Measurements from ENCODE around the gene STX16. TPM values are rescaled to one million over a fixed set of nuclear protein-coding genes. Genes with fewer than 3 reads are reported as not detected.

STX16 gene
- total RNA-seq, 4 donors from 2014 or later, result 9.2 to 34.3 (median 20.4) TPM

DNA sequence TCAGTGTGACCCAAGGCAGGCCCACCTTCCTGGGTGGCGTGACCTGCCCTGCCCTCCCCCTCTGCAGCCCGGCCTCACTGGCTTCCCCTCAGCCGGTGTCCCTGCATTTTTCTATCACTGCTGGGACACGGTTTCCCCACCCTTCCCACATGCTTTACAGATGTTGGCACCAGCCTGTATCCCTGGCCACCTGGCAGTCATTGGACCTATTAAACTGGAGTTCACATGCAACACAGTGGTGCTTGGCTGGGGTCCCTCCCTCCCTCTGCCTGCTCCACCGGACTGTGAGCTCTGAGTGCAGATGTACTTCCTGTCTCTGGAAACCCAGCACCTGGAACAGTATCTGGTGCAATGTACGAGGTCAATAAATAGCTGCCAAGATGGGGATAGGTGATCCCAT, 25.5 kb upstream of the STX16 start:
- intact Hi-C loops (cut with DNase I; ENCODE audit: low total_unique reads), result no loop called here
- DNase-seq (no peak), ATAC-seq (no peak)
- H3K36me3 ChIP-seq, result no peaks in the 10 kb centered on the region
- no peak overlapping the region for H3K27ac ChIP-seq
- no peak overlapping the region for H3K4me3 ChIP-seq
- in situ Hi-C loops (cut with MboI; ENCODE audit: low sequenced_read_pairs in 4 of 4), result loop anchor here in 2 of 4 donors (25.0 kb wide), 2 partner anchors 338 to 388 kb away; partner anchors contain the start of gene ANKRD60 (in 1 of the 2)
- H3K4me1 ChIP-seq, result no peaks in the 10 kb centered on the region
- peaks cover 0 to 11% (median 6%) of the 10 kb centered on the region in 3 donors for H3K27me3 ChIP-seq
- no peak for TF ChIP-seq POLR2A (IDR thresholded peaks at IDR 0.05)
- TF ChIP-seq, protein P1, sequence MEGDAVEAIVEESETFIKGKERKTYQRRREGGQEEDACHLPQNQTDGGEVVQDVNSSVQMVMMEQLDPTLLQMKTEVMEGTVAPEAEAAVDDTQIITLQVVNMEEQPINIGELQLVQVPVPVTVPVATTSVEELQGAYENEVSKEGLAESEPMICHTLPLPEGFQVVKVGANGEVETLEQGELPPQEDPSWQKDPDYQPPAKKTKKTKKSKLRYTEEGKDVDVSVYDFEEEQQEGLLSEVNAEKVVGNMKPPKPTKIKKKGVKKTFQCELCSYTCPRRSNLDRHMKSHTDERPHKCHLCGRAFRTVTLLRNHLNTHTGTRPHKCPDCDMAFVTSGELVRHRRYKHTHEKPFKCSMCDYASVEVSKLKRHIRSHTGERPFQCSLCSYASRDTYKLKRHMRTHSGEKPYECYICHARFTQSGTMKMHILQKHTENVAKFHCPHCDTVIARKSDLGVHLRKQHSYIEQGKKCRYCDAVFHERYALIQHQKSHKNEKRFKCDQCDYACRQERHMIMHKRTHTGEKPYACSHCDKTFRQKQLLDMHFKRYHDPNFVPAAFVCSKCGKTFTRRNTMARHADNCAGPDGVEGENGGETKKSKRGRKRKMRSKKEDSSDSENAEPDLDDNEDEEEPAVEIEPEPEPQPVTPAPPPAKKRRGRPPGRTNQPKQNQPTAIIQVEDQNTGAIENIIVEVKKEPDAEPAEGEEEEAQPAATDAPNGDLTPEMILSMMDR (IDR thresholded peaks at IDR 0.05 in 4 of 5, conservative IDR thresholded peaks at IDR 0.05 in 1 of 5), result no peak
- H3K9me3 ChIP-seq, result no peaks in the 10 kb centered on the region

DNA sequence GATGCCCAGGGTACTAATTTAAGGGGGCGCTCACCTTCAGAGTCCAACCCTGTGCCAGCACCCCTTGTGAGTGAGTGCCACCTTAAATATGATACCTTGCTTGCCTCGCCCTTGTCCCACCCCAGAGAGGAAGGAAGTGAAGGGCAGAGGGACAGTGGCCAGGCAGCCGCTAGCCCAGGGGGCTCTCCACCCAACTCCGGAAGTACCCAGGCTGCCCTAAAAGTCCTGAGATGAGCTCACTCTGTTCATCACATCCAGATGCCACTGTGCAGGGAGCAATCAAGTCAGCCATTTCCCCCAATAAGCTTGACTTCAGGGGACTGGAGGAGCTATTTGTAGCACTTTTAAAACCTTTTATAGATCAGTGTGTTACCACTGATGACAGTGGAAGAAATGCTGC, 25.0 kb upstream of the STX16 start:
- no peaks in the 10 kb centered on the region for H3K9me3 ChIP-seq
- H3K27me3 ChIP-seq, result peaks cover 0 to 8% (median 6%) of the 10 kb centered on the region in 3 donors
- H3K4me3 ChIP-seq, result no peak overlapping the region
- TF ChIP-seq, protein P1 (IDR thresholded peaks at IDR 0.05 in 4 of 5, conservative IDR thresholded peaks at IDR 0.05 in 1 of 5), result no peak
- TF ChIP-seq POLR2A (IDR thresholded peaks at IDR 0.05), result no peak
- in situ Hi-C loops (cut with MboI; ENCODE audit: low sequenced_read_pairs in 4 of 4) (loop anchor here in 2 of 4 donors (25.0 kb wide), 2 partner anchors 339 to 389 kb away; partner anchors contain the start of gene ANKRD60 (in 1 of the 2)), intact Hi-C loops (cut with DNase I; ENCODE audit: low total_unique reads) (no loop called here)
- no peaks in the 10 kb centered on the region for H3K4me1 ChIP-seq
- DNase-seq (no peak), ATAC-seq (no peak)
- H3K27ac ChIP-seq, result no peak overlapping the region
- no peaks in the 10 kb centered on the region for H3K36me3 ChIP-seq

DNA sequence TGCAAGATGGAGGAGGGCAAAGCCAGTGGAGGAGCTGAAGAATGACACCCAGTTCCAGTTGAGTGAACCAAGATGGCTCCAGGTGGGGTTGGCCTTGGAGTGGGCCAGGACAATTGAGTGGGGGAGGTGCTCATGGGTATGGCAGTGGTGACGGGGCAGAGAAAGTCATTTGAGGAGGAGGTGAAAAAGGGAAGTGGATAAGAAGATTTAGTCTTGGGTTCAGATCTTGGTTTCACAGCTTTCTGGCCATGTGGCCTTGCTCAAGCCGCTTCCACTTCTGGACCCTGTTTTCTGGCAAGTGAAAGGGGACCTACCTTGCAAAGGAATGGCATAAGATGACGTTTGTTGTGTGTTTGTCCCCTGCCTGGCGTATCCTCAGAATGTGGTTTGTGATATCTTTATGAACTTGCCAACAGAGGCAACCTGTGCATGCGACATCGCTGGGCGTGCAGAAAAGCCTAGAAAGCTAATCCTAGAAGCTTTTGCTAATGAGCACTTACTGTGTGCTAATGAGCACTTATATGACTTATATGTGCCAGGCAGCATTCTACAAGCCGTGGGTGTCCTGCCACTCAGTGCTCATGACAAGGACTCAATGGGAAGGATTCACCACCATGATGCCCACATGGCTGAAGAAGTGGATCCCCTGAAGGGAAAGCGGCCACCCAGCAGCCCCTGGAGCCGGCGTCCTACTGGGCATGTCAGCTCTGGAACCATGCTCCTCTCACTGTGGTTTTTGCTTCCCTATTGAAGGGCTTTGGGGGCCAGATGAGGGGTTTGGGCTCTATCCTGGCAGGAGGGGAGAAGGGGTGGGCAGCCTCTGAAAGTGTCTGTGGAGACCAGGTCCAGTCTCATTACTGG, 23.6 kb upstream of the STX16 start:
- intact Hi-C loops (cut with DNase I; ENCODE audit: low total_unique reads) (no loop called here), in situ Hi-C loops (cut with MboI; ENCODE audit: low sequenced_read_pairs in 4 of 4) (loop anchor here in 2 of 4 donors (25.0 kb wide), 2 partner anchors 340 to 390 kb away; partner anchors contain the start of gene ANKRD60 (in 1 of the 2))
- peaks cover 0 to 4% (median 4%) of the 10 kb centered on the region in 3 donors for H3K27me3 ChIP-seq
- H3K27ac ChIP-seq, result no peak overlapping the region
- H3K4me3 ChIP-seq, result no peak overlapping the region
- H3K9me3 ChIP-seq, result no peaks in the 10 kb centered on the region
- ATAC-seq (no peak), DNase-seq (no peak)
- no peaks in the 10 kb centered on the region for H3K4me1 ChIP-seq
- no peaks in the 10 kb centered on the region for H3K36me3 ChIP-seq
- TF ChIP-seq, protein P1 (IDR thresholded peaks at IDR 0.05 in 4 of 5, conservative IDR thresholded peaks at IDR 0.05 in 1 of 5), result no peak
- TF ChIP-seq POLR2A (IDR thresholded peaks at IDR 0.05), result no peak

DNA sequence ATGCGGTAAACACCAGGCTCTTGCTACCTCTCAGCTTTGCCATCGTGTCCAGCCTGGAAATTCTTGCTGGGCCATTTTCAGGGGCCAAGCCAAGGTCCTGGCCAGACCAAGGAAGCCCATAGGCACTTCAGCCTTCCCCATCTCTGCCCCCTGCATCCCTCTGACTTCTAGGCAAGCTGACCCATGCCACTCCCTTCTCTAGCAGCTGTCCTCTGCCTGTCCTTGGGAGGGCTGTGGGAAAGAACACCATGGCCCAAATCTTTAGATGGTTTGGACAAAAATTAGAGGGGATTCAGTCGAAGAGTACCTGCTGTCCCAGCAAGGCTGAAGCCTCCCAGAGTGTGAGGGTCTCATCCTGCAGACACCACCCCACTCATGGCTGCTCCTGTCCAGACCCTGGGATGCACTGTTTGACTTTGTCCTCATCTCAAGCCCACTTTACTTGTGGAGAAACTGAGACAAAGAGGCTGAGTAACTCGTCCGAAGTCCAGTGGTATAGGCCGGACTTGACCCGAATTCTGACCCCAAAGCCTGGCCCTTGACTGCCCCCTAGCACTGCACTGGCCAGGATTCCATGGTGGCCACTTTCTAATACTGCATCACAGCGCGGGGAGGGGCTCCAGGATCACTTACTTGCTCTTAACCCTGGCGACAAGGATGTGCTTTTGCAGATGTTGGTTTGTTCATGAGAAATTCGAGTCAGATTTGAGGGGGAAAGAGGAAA, 22.4 kb upstream of the STX16 start:
- Histone ChIP-seq H3K27me3 (peaks cover 0 to 4% (median 0%) of the 10 kb centered on the region in 3 donors), H3K36me3 (no peaks in the 10 kb centered on the region), H3K4me3 (no peak overlapping the region), H3K4me1 (no peaks in the 10 kb centered on the region), H3K27ac (no peak overlapping the region), H3K9me3 (no peaks in the 10 kb centered on the region)
- TF ChIP-seq, protein P1 (IDR thresholded peaks at IDR 0.05 in 4 of 5, conservative IDR thresholded peaks at IDR 0.05 in 1 of 5), result no peak
- TF ChIP-seq POLR2A (IDR thresholded peaks at IDR 0.05), result no peak
- DNase-seq, result no peak
- intact Hi-C loops (cut with DNase I; ENCODE audit: low total_unique reads), result no loop called here
- in situ Hi-C loops (cut with MboI; ENCODE audit: low sequenced_read_pairs in 4 of 4), result loop anchor here in 2 of 4 donors (25.0 kb wide), 2 partner anchors 341 to 391 kb away; partner anchors contain the start of gene ANKRD60 (in 1 of the 2)
- ATAC-seq, result no peak
